GM12878 (cell line): ENCODE data around the gene DDAH1. TPM values are rescaled to one million over a fixed set of nuclear protein-coding genes. Genes with fewer than 3 reads are reported as not detected.

Experiments used
- ATAC-seq: fragments of 200-7000 bp; cut with Tn5 transposase; 3 replicates; pipeline ENCODE4 v1.9.1; 2020; ENCODE audit warnings: mild to moderate bottlenecking, moderate library complexity
- BruUV-seq: library from RNA; stranded (reverse); fragments of 400-500 nt; replicated peaks from 2 replicates; lab custom pipeline; 2021; lab: Mats Ljungman, UMichigan
- CTCF ChIA-PET: fragments of 300-600 bp; sonication (Branson Sonifier 250); formaldehyde crosslinking; extraction: SDS; loops from one replicate; lab custom pipeline; 2021; ENCODE audit warnings: inconsistent platforms; lab: Yijun Ruan, JAX
- POLR2A ChIA-PET: fragments of 350-600 bp; formaldehyde crosslinking; extraction: SDS; loops from one replicate; lab custom pipeline; 2021; ENCODE audit warnings: inconsistent platforms; lab: Charles Lee
- RAD21 ChIA-PET: fragments of 300-600 bp; sonication (Branson Sonifier 250); formaldehyde crosslinking; loops from one replicate; lab custom pipeline; 2023; ENCODE audit warnings: antibody characterized with exemption; ENCODE audit not compliant: unreplicated experiment; lab: Charles Lee
- SMC1A ChIA-PET: fragments of 300-600 bp; sonication (Branson Sonifier 250); formaldehyde crosslinking; loops from one replicate; lab custom pipeline; 2023; ENCODE audit not compliant: unreplicated experiment, uncharacterized antibody; lab: Charles Lee
- DNase-seq: peaks from one replicate; pipeline ENCODE4 v3.0.0-alpha.2; 2011; ENCODE audit warnings: low read depth, low spot score
- FAIRE-seq: peaks from 3 replicates; lab custom pipeline; 2011; peaks lifted over from hg19 to GRCh38; lab: Jason Lieb, UNC
- H2AFZ ChIP-seq: 2 replicates; pipeline ENCODE4 v1.6.0; 2011; ENCODE audit warnings: low read depth, low read length, control low read depth; ENCODE audit not compliant: control insufficient read depth
- H3K27ac ChIP-seq: 2 replicates; pipeline ENCODE4 v1.5.1; 2011; ENCODE audit warnings: control low read depth; ENCODE audit not compliant: control insufficient read depth, insufficient read depth
- H3K27me3 ChIP-seq, 2 experiments: replicated peaks in 1 of 2; 2 replicates each; pipeline versions ENCODE4 v1.6.0 to v1.6.1; 2011; ENCODE audit warnings: low read length in 1 of 2; ENCODE audit not compliant: control insufficient read depth in 2 of 2, insufficient read depth in 2 of 2
- H3K36me3 ChIP-seq, 2 experiments: 2 replicates each; pipeline ENCODE4 v1.5.1; 2011; ENCODE audit warnings: low read length in 1 of 2; ENCODE audit not compliant: control insufficient read depth in 2 of 2, insufficient read depth in 2 of 2
- H3K4me1 ChIP-seq: 2 replicates; pipeline ENCODE4 v1.6.1; 2011; ENCODE audit warnings: mild to moderate bottlenecking, low read length, moderate library complexity, mixed read lengths; ENCODE audit not compliant: control insufficient read depth, insufficient read depth
- H3K4me2 ChIP-seq: 2 replicates; pipeline ENCODE4 v1.6.0; 2011; ENCODE audit warnings: control low read depth; ENCODE audit not compliant: control insufficient read depth, insufficient read depth
- H3K4me3 ChIP-seq: fragments of 200-600 bp; sonication (generic); 2 replicates; pipeline ENCODE4 v1.5.1; 2016
- H3K79me2 ChIP-seq: 2 replicates; pipeline ENCODE4 v1.6.0; 2011; ENCODE audit warnings: low read length; ENCODE audit not compliant: control insufficient read depth, insufficient read depth
- H3K9ac ChIP-seq: 2 replicates; pipeline ENCODE4 v1.8.0; 2011; ENCODE audit warnings: low read length, control low read depth, mixed read lengths; ENCODE audit not compliant: control insufficient read depth, insufficient read depth
- H3K9me3 ChIP-seq: replicated peaks from 3 replicates; pipeline ENCODE4 v1.5.1; 2011; ENCODE audit warnings: mild to moderate bottlenecking, low read length; ENCODE audit not compliant: control insufficient read depth, insufficient read depth
- H4K20me1 ChIP-seq: 2 replicates; pipeline ENCODE4 v1.6.0; 2011; ENCODE audit not compliant: control insufficient read depth, insufficient read depth
- BMI1 ChIP-seq: fragments of 450-650 bp; IDR thresholded peaks from 2 replicates; pipeline ENCODE4 v1.6.1; 2016; ENCODE audit warnings: mild to moderate bottlenecking, moderate library complexity, borderline replicate concordance
- CHD2 ChIP-seq: IDR thresholded peaks from 2 replicates; pipeline ENCODE4 v1.6.1; 2011; ENCODE audit warnings: low read depth, low read length, improper control_type of control experiment, borderline replicate concordance
- IKZF2 ChIP-seq, 2 experiments: fragments of 450-650 bp; IDR thresholded peaks; 2 replicates each; pipeline ENCODE4 v1.6.1; 2017; ENCODE audit warnings: mild to moderate bottlenecking in 2 of 2, moderate library complexity in 2 of 2
- JUNB ChIP-seq: IDR thresholded peaks from 2 replicates; pipeline ENCODE4 v1.6.1; 2016; ENCODE audit warnings: antibody characterized with exemption, mild to moderate bottlenecking
- KDM1A ChIP-seq: fragments of 200-600 bp; sonication (generic); IDR thresholded peaks from 2 replicates; pipeline ENCODE4 v1.6.1; 2016; ENCODE audit warnings: borderline replicate concordance
- NFYA ChIP-seq: IDR thresholded peaks from 2 replicates; pipeline ENCODE4 v1.6.1; 2011; ENCODE audit warnings: low read depth, mild to moderate bottlenecking, low read length, improper control_type of control experiment, borderline replicate concordance
- NR2F1 ChIP-seq: fragments of 450-650 bp; conservative IDR thresholded peaks from 2 replicates; pipeline ENCODE4 v1.6.1; 2017; ENCODE audit warnings: mild to moderate bottlenecking
- POLR2AphosphoS2 ChIP-seq: IDR thresholded peaks from 2 replicates; pipeline ENCODE4 v1.6.1; 2011; ENCODE audit warnings: low read depth, mild to moderate bottlenecking, low read length, improper control_type of control experiment, moderate library complexity
- RFX5 ChIP-seq: IDR thresholded peaks from 2 replicates; pipeline ENCODE4 v1.6.1; 2011; ENCODE audit warnings: low read depth, low read length, improper control_type of control experiment
- SREBF2 ChIP-seq: IDR thresholded peaks from 2 replicates; pipeline ENCODE4 v1.6.1; 2012; ENCODE audit warnings: mild to moderate bottlenecking, low read length
- STAT3 ChIP-seq: IDR thresholded peaks from 2 replicates; pipeline ENCODE4 v1.6.1; 2011; ENCODE audit warnings: low read depth, low read length, improper control_type of control experiment
- TCF12 ChIP-seq: IDR thresholded peaks from 2 replicates; pipeline ENCODE4 v1.6.1; 2011; ENCODE audit warnings: low read depth, mild to moderate bottlenecking, low read length
- TCF3 ChIP-seq: IDR thresholded peaks from 2 replicates; pipeline ENCODE4 v1.6.1; 2012; ENCODE audit warnings: low read depth, mild to moderate bottlenecking, low read length, borderline replicate concordance; ENCODE audit not compliant: insufficient read depth
- ZNF622 ChIP-seq: fragments of 450-650 bp; IDR thresholded peaks from 2 replicates; pipeline ENCODE4 v1.6.1; 2017; ENCODE audit warnings: mild to moderate bottlenecking, inconsistent platforms
- ZSCAN29 ChIP-seq: fragments of 450-650 bp; IDR thresholded peaks from 2 replicates; pipeline ENCODE4 v1.6.1; 2017; ENCODE audit warnings: mild to moderate bottlenecking, moderate library complexity
- WGBS: methylation state at CpG from one replicate; pipeline ENCODE4 v1.1.6; 2016; ENCODE audit warnings: low lambda C conversion rate; ENCODE audit not compliant: insufficient replicate concordance, insufficient coverage; ENCODE audit errors: missing lambda C conversion rate; 5-methylcytosine and 5-hydroxymethylcytosine counted together
- in situ Hi-C: fragments of 300-500 bp; cut with MboI; formaldehyde crosslinking; loops from 9 replicates; pipeline ENCODE4 v1.14.3; 2018; ENCODE audit warnings: mixed read lengths
- intact Hi-C: fragments of 100-400 bp; cut with micrococcal nuclease; formaldehyde crosslinking; loops from one replicate; pipeline ENCODE4 v1.14.2; 2022; ENCODE audit not compliant: unreplicated experiment
- polyA plus RNA-seq, 11 experiments: library from polyadenylated mRNA; depleted of rRNA in 4 of 11; unstranded in 6 of 11; stranded (reverse) in 5 of 11; fragments of >200 nt; fragmentation: Nextera tagmentation in 4 of 11; fragmentation: Illumina TruSeq in 1 of 11; extraction: Ambion mirVana in 4 of 11; extraction: Trizol in 1 of 11; gene quantifications; 1 replicate in 1 of 11; 2 replicates in 10 of 11; pipeline versions ENCODE4 v1.2.1 to v1.2.3, GENCODE V29; 2011 to 2016; ENCODE audit warnings: inconsistent platforms in 2 of 11, missing spikeins in 2 of 11, low read depth in 1 of 11
- total RNA-seq, 4 experiments: library from RNA; depleted of rRNA in 3 of 4; stranded (reverse); fragments of >200 nt in 3 of 4; fragmentation: Illumina TruSeq in 1 of 4; extraction: Trizol in 1 of 4; gene quantifications; 2 replicates each; pipeline versions ENCODE4 v1.2.1 to v1.2.3, GENCODE V29; 2013 to 2021
- TF ChIP-seq, protein P1 (sequence below): IDR thresholded peaks from 2 replicates; pipeline ENCODE4 v1.6.1; 2012; ENCODE audit warnings: improper control_type of control experiment, low read depth, low read length; ENCODE audit not compliant: insufficient replicate concordance
- TF ChIP-seq, protein P2 (sequence below): fragments of 450-650 bp; formaldehyde crosslinking; IDR thresholded peaks from 2 replicates; pipeline ENCODE4 v1.4.0; 2020; ENCODE audit warnings: mild to moderate bottlenecking, moderate library complexity

The DDAH1 gene
- total and polyA plus RNA-seq, 10 of the 15 experiments (the other 5 are each of a cell fraction or from before 2014, with no cell fraction given) = 0.07 to 0.88 (median 0.27) TPM; not detected in 6

DNA sequence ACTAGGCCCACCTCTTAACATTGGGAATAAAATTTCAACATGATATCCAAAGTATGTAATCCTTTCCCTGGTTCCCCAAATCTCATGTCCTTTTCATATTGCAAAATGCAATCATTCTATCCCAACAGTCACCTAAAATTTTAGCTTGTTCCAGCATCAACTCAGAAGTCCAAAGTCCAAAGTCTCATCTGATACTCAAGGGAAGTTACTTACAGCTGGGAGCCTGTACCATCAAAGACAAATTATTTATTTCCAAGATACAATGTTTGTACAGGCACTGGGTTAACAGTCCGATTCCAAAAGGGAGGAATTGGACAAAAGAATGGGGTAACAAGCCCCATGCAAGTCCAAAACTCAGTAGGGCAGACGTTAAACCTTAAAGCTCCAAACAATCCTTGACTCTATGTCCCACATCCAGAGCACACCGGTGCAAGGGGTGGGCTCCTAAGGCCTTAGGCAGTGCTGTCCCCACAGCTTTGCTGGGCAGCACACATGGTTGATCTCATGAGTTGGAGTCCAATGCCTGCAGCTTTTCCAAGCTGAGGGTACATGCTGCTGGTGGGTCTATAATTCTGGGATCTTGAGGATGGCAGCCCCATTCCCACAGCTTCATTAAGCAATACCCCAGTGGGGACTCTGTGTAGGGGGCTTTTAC is 78.8 kb downstream of the DDAH1 start:
- Histone ChIP-seq H3K27me3 (no peaks in the 10 kb centered on the region), H3K9ac (no peak overlapping the region), H3K4me2 (no peak overlapping the region), H3K4me3 (no peak overlapping the region), H3K36me3 (no peaks in the 10 kb centered on the region), H3K9me3 (no peaks in the 10 kb centered on the region; the same call in 2 of the 3 replicates), H3K4me1 (no peaks in the 10 kb centered on the region), H2AFZ (no peak overlapping the region), H3K79me2 (no peaks in the 10 kb centered on the region), H3K27ac (no peak overlapping the region), H4K20me1 (no peaks in the 10 kb centered on the region)
- no TSS peak for BruUV-seq
- DNase-seq = no peak
- ChIA-PET RAD21 (interaction anchor here (0.6 kb wide), 1 partner anchor 105 kb away, joined by 3 read pairs; no protein-coding TSS in a partner anchor), SMC1A (interaction anchor here (1.1 kb wide), 1 partner anchor 12 kb away, joined by 4 read pairs; no protein-coding TSS in a partner anchor), POLR2A (no interaction called here), CTCF (no interaction called here)
- in situ Hi-C loops = no loop called here
- intact Hi-C loops = no loop called here
- 12% methylated on average over 3 of the region's 3 CpGs for WGBS
- ATAC-seq = no peak
- no peak for FAIRE-seq
- TF ChIP-seq ZNF622 (no peak), KDM1A (no peak), POLR2AphosphoS2 (no peak), NR2F1 (no peak), TCF3 (no peak), TCF12 (no peak), NFYA (no peak), BMI1 (no peak), RFX5 (no peak), SREBF2 (no peak), ZSCAN29 (no peak), JUNB (no peak), IKZF2 (IDR thresholded peaks at IDR 0.05) (no peak), STAT3 (no peak), CHD2 (no peak)
- TF ChIP-seq, protein P1, sequence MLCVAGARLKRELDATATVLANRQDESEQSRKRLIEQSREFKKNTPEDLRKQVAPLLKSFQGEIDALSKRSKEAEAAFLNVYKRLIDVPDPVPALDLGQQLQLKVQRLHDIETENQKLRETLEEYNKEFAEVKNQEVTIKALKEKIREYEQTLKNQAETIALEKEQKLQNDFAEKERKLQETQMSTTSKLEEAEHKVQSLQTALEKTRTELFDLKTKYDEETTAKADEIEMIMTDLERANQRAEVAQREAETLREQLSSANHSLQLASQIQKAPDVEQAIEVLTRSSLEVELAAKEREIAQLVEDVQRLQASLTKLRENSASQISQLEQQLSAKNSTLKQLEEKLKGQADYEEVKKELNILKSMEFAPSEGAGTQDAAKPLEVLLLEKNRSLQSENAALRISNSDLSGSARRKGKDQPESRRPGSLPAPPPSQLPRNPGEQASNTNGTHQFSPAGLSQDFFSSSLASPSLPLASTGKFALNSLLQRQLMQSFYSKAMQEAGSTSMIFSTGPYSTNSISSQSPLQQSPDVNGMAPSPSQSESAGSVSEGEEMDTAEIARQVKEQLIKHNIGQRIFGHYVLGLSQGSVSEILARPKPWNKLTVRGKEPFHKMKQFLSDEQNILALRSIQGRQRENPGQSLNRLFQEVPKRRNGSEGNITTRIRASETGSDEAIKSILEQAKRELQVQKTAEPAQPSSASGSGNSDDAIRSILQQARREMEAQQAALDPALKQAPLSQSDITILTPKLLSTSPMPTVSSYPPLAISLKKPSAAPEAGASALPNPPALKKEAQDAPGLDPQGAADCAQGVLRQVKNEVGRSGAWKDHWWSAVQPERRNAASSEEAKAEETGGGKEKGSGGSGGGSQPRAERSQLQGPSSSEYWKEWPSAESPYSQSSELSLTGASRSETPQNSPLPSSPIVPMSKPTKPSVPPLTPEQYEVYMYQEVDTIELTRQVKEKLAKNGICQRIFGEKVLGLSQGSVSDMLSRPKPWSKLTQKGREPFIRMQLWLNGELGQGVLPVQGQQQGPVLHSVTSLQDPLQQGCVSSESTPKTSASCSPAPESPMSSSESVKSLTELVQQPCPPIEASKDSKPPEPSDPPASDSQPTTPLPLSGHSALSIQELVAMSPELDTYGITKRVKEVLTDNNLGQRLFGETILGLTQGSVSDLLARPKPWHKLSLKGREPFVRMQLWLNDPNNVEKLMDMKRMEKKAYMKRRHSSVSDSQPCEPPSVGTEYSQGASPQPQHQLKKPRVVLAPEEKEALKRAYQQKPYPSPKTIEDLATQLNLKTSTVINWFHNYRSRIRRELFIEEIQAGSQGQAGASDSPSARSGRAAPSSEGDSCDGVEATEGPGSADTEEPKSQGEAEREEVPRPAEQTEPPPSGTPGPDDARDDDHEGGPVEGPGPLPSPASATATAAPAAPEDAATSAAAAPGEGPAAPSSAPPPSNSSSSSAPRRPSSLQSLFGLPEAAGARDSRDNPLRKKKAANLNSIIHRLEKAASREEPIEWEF = no peak
- TF ChIP-seq, protein P2, sequence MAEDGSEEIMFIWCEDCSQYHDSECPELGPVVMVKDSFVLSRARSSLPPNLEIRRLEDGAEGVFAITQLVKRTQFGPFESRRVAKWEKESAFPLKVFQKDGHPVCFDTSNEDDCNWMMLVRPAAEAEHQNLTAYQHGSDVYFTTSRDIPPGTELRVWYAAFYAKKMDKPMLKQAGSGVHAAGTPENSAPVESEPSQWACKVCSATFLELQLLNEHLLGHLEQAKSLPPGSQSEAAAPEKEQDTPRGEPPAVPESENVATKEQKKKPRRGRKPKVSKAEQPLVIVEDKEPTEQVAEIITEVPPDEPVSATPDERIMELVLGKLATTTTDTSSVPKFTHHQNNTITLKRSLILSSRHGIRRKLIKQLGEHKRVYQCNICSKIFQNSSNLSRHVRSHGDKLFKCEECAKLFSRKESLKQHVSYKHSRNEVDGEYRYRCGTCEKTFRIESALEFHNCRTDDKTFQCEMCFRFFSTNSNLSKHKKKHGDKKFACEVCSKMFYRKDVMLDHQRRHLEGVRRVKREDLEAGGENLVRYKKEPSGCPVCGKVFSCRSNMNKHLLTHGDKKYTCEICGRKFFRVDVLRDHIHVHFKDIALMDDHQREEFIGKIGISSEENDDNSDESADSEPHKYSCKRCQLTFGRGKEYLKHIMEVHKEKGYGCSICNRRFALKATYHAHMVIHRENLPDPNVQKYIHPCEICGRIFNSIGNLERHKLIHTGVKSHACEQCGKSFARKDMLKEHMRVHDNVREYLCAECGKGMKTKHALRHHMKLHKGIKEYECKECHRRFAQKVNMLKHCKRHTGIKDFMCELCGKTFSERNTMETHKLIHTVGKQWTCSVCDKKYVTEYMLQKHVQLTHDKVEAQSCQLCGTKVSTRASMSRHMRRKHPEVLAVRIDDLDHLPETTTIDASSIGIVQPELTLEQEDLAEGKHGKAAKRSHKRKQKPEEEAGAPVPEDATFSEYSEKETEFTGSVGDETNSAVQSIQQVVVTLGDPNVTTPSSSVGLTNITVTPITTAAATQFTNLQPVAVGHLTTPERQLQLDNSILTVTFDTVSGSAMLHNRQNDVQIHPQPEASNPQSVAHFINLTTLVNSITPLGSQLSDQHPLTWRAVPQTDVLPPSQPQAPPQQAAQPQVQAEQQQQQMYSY (CRISPR knock-in tag) = no peak
